HG03575 (cell line): Measurements from ENCODE around the gene PTEN.

Experiments used
- ATAC-seq: cut with Tn5 transposase; IDR thresholded peaks from one replicate; pipeline ENCODE4 v1.9.1; 2021; ENCODE audit not compliant: unreplicated experiment, insufficient number of reproducible peaks, low FRiP score; ENCODE audit errors: extremely low read depth

The PTEN gene

DNA sequence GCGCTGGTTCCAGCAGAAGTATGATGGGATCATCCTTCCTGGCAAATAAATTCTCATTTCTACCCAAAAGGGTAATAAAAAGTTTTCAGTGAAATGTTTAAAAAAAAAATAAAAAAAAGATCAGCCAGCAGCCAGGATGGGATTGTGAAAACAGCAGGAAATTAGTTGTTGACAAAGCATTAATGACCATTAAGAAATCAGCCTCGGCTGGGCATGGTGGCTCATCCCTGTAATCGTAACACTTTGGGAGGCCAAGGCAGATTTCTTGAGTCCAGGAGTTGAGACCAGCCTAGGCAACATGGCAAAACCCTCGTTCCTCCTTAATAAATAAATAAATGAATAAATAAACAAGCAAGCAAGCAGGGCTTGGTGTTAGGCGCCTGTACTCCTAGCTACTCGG lies 82.6 kb downstream of the PTEN start:
- no peak for ATAC-seq

DNA sequence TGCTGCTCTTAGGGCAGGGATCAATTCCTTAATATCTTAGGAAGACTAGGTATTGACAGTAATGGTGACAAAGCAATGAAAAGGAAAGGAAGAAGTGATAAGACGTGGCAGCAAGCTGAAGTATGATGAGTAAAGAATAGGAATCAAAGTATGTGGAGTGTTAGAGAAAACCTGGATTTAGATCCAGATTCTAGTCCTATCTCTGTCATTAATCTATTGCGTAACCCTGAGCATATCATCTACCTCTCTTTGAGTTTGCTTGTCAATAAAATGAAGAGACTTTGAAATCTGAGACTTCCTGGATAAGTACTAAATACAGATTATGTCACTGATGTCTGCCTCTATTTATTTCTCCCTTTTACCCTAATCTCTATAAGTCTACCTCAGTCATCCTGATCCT lies 89.2 kb downstream of the PTEN start:
- no peak for ATAC-seq

DNA sequence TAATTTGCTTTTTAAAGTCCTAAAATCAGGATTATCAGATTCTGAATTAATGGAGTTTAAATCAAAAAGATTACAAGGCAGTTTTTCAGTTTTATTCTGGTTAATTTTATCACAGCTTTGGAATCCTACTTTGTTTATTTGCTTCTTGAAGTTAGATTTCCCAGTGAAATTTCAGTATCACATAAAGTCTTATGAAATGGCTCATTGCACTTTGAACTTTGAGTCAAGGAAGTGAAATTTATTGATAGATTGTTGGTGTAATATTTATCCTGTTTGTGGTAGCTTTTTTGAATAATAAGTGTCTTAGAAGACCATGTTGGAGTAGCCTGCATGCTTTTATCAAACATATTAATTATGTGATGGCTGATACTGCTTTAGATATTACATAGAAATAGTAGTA lies 92.6 kb downstream of the PTEN start:
- no peak for ATAC-seq

DNA sequence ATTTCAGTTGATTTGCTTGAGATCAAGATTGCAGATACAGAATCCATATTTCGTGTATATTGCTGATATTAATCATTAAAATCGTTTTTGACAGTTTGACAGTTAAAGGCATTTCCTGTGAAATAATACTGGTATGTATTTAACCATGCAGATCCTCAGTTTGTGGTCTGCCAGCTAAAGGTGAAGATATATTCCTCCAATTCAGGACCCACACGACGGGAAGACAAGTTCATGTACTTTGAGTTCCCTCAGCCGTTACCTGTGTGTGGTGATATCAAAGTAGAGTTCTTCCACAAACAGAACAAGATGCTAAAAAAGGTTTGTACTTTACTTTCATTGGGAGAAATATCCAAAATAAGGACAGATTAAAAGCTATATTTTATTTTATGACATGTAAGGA lies 94.3 kb downstream of the PTEN start:
- ATAC-seq, result no peak

DNA sequence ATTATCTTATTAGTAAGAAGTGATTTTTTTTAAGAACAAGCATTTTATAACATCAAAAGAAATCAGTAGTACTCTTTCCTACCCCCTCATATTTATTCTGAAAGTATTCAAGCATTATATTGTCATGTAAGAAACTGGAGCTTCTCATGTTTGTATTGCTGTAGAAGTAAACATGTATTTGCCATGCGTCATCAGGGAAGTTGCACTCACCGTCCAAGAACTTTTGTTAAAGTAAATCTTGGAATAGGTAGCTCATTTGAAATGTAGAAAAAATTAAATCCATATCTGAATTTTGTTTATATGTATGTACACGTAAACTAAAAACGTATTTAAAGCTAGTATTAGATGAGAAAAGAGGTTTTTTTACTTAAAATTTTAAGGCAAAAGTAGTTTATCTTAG lies 96.8 kb downstream of the PTEN start:
- no peak for ATAC-seq

DNA sequence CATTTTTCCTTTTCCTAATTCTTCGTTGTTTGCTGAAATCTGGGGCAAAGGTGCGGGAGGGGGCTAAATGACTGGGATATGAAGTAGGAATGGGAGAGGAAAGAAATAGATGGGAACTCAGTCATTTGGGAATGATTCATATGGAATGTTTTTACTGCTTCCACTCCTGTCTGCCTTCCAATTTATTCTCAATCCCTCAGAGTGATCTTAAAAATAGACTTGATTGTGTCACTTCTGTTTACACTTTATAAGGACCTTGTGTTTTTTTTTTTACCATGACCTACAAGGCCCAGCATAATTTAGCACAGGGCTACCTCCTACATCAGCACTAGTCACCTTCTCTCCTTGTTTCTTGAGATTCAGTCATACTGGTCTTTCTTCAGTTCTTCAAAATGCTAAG lies 97.9 kb downstream of the PTEN start:
- ATAC-seq, result no peak

DNA sequence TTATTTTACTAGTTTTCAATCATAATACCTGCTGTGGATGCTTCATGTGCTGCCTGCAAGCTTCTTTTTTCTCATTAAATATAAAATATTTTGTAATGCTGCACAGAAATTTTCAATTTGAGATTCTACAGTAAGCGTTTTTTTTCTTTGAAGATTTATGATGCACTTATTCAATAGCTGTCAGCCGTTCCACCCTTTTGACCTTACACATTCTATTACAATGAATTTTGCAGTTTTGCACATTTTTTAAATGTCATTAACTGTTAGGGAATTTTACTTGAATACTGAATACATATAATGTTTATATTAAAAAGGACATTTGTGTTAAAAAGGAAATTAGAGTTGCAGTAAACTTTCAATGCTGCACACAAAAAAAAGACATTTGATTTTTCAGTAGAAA lies 103.0 kb downstream of the PTEN start:
- ATAC-seq, result no peak

DNA sequence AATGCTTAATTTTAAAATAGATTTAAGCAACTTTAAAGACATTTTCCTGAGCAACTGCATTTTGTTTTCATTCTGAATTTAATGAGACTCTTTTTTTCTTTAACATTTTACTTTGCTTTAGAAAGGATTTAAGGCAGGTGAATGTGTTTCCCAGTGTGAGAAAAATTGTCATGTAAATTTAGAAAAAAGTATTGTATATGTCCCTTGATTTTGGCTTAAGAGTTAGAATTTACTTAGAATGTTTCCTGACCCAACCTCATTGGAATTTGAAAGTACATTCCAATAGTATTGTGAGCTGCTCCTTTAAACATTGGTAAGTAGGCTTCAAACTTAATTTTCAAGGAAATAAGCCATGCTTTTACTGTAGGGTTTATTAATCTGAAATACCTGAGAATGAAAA lies 110.2 kb downstream of the PTEN start:
- no peak for ATAC-seq

DNA sequence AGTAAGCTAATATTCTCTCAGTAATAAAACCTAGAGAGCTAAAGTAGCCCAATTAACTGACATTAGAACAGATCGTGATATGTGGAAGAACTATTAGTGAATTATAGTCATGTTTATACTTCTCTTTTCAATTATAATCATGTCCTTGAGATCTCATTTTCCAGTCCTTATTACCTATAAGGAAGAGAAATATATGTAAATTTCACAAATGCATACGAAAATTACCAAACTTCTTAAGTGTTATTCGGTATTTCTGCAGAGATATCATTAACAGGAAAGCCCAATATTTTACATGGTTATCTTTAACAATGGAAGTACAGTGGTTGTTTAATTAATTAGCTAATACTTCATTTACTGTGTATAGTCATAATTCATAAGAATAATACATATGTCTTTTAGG lies 110.7 kb downstream of the PTEN start:
- no peak for ATAC-seq

DNA sequence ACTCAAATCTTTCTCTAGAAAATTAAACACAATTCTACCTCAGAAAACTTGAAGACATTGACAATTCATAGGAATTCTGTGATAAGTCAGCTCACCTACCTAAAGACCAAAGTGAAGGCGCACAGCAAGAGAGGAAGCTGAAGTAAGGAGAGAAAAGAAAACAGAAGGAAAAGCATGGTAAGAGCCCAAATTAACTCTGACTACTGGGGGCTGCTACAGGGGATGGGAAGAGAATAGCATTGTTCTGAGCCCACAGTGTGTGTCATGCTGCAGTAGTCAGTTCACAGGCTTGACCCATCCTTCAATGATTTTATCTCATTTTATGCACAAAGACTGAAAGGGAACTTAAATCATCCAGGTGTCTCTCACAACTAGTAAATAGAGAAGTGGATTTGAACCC lies 111.3 kb downstream of the PTEN start:
- ATAC-seq, result no peak

DNA sequence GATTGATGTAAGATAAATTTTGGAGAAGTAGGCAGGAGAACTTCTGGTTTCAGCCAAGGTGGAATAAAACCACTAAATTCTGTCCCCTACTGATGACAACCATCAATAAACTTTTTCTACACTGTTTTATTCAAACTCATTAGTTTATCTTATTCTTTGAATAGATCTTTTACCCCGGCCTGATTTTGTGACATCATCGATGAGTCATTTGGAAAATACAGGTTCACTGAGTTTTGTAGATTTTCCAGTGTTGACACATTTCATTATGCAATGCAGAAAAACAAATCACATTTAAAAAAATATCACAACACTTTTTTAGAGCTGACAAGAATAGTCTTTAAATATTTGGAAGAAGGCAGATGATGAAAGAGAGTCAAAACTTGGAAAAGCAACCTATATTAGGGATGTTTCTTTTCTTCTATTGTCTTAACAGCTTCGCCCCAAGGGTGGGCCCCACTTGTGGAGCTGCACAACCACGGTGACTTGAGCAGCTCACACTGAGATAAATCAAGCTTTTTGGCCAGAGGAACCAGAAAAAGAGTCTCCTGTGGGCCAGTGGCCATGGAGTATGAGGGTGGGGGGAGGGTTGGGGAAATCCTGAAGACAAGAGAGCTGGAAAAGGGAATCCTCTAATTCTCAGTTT lies 112.8 kb downstream of the PTEN start:
- no peak for ATAC-seq

DNA sequence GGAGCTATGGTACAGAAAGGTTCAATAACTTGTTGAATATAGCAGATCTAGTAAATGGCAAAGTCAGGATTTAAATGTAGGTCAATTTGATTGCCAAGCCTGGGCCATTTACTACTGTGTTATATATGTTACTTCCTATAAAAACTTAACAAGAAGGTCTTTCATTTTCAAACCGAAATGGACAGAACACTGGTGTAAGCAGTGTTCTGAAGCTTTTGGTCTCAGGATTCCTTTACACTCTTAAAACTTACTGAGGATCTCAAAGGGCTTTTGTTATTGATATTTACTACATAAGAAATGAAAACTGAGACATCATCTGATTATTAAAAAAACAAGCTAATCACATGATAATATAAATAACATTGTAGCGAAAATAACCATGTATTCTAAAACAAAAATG lies 114.7 kb downstream of the PTEN start:
- ATAC-seq, result no peak

DNA sequence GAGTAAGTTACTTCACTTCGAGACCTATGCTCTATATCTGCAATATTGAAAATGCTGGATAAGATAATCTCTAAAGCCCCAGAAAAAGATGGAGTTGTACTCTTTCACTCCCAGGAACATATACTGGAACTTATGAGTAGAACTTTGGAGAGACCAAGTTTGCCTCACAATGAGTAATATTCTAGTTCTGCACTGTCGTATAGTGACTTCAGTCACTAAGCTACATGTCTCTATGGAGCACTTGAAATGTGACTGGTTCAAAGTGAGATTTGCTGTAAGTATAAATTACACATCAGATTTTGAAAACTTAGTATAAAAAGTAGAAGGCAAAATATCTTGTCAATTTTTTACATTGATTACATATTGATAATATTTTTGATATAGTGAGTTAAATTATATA lies 116.4 kb downstream of the PTEN start:
- ATAC-seq, result no peak

DNA sequence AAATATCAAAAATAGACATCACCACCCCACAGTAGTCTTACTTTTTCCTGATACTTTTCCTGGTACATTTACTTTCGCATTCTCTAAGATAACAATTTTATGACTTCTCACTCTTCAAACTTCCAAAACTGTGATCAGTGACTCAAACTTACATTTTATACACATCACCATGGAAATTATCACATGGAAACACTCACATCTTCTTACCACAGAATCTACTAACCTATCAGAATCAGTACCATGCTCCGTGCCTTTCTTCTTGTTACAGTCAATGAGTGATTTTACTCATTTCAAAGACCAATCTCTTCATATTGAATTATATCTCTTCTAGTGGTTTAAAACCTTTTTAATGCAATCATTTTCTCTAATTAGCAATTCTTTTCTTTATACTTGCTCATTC lies 120.3 kb downstream of the PTEN start:
- ATAC-seq, result no peak

DNA sequence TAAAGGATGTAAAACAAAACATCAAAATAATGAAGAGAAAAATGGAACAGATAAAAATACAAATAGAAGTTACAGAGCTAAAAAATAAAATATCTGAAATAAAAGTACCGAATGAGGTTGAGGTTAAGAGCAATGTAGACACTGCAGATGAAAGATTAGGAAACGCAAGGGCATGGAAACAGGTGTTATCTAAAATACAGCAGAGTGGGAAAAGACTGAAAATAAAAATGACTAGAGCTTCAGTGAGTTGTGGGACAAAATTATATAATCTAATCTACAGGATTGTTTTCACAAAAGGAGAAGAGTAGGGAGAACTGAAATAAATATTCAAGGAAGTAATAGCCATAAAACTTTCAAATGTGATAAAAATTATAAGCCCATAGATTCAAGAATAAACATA lies 123.8 kb downstream of the PTEN start:
- ATAC-seq, result no peak

DNA sequence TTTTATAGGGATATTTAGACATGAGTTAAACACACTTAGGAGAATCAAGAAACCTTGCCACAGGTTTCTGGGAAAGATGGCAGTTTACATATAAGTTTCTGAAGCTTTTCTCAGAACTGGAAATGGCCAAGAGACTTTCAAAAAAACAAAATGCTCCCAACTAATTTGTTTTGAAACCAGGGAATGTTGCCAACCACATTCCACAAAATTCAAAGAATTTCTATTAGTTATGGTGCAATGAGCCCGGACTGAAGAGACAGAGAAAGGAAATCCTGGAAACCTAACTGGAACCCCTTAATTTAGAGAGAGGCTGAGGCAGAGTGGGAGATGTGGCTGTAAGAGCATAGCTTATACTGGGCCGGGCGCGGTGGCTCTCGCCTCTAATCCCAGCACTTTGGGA lies 128.5 kb downstream of the PTEN start:
- no peak for ATAC-seq

DNA sequence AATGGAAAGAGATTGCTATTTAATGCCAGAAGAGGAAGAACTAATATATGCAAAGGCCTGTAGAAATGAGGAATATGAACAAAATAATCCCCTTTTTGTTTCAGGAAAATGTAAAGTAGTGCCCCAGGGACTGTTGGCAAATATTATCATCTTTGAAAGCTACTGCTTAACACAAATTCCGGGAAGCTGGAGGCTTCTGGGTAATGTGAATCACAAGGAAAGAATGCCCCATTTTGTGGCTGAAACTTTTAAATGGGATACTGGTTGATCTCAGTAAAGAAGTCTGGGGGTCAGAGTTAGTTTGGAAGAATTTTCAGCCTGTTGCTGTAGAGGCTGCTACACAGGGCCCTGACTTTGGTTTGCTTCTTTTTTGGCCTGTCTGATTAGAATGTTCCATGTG lies 141.0 kb downstream of the PTEN start:
- no peak for ATAC-seq

DNA sequence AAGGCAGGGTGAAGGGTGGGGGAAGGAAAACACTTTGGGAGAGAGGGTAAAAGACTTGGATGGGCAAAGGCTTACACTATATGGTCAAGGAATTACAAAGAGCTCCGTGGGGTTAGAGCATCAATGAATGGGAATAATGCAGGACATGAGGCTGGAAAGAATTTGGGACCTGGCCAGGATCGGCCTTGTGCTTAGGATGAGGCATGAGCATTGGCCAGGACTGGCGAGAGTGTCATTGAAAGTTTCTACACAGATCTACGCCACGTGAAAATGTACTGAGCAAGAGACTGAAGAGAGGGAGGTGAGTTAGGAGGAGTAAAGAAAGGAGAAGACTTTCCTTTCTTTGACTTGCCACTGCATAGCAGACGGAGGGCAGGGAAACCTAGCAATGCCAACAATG lies 142.8 kb downstream of the PTEN start:
- ATAC-seq, result no peak

DNA sequence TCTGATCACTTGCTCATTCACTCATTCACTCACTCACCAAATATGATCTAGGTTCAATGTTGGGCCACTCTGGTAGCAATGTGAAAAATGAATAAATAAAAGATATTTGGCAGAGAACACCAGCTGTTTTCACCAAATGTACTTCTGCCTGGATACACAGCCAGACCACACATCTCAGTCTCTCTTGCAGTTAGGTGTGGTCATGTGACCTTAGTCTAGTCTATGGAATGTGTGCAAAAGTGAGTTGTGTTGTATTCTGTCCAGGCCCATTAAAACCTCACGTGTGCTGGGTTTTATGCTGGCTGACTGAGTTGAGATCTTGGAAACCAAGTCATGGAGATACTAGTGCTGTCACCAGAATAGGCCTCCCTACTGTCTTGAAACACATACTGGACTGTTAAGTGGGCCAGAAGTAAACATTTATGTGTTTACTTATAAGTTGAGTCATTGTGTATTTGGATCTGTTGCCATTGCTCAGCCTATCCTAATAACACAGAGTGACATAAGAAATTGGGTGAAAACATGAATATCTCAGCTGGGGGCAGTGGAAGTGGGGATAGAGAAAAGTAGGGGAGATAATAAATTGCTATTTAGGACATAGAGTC lies 145.5 kb downstream of the PTEN start:
- ATAC-seq, result no peak

DNA sequence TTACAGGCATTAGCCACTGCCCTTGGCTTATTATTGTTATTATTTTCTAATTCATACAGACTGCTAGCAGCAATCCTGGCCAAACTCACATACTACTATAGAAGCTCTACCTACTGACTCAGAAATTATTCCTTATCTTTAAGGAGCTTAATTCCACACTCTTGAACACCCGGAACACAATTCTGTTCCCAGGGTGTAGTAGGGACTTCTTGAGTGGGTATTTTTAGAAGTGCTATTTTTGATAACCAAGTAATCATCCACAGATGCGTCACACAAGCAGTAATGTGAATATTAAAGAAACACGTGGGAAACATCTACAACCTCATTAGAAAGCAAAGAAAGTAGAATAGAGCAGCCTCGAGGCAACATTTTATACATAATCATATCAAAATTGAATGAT lies 149.2 kb downstream of the PTEN start:
- no peak for ATAC-seq

DNA sequence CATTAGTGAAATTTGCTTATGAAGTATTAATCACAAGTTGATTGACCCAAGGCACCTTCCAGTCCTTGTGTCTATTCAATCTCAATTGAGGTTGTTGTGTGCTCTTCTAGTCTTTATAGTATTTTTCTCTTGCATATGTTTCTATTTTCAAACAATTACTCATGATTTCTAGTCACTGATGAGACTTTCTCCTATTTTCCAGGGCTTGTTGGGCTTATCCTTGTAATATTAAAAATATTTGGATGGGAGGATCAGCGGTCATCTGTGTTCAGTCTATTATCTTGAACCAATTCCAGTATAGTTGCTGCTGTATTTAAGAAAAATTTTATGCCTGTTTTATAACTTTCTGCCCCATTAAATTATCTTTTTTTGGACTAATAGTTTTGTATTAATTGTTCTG lies 154.4 kb downstream of the PTEN start:
- no peak for ATAC-seq
